Measurements from ENCODE around the gene RABGAP1L.

- TF ChIP-seq POLR2AphosphoS5 (IDR thresholded peaks at IDR 0.05; ENCODE audit: low read depth, low read length) (no peak), POLR2A (IDR thresholded peaks at IDR 0.05; ENCODE audit: low read depth, low read length) (no peak), TAF1 (IDR thresholded peaks at IDR 0.05; ENCODE audit: borderline replicate concordance, low read depth, low read length) (no peak)
Observed at GRCh38 chr1:174818014-174818616, 658.8 kb downstream of the RABGAP1L start.

Measured in GM12892 (cell line).